Progenitor cell of endocrine pancreas (in vitro differentiated cells): ENCODE results near the gene MYO1E. TPM values are rescaled to one million over a fixed set of nuclear protein-coding genes. Genes with fewer than 3 reads are reported as not detected.

Experiments used
- DNase-seq: peaks from one replicate; pipeline ENCODE4 v3.0.0; 2021; ENCODE audit warnings: low spot score; ENCODE audit not compliant: unreplicated experiment
- H3K27ac Mint-ChIP-seq: 2 replicates; pipeline ENCODE4 v1.8.0; 2021; ENCODE audit warnings: mild to moderate bottlenecking, moderate library complexity, mixed read lengths
- H3K27me3 Mint-ChIP-seq: 2 replicates; pipeline ENCODE4 v1.8.0; 2021; ENCODE audit warnings: mixed read lengths
- H3K36me3 Mint-ChIP-seq: 2 replicates; pipeline ENCODE4 v1.8.0; 2022; ENCODE audit warnings: mixed read lengths; ENCODE audit not compliant: insufficient read depth
- H3K4me1 Mint-ChIP-seq: 2 replicates; pipeline ENCODE4 v1.8.0; 2021; ENCODE audit warnings: low read depth, mixed read lengths
- H3K4me3 Mint-ChIP-seq: 2 replicates; pipeline ENCODE4 v1.8.0; 2021; ENCODE audit warnings: low read depth, mild to moderate bottlenecking, moderate library complexity, mixed read lengths
- H3K9me3 Mint-ChIP-seq: 2 replicates; pipeline ENCODE4 v1.8.0; 2021; ENCODE audit warnings: low read depth, mixed read lengths
- microRNA-seq: library from miRNA; unstranded; fragments of <30 nt; microRNA quantifications from one replicate; pipeline ENCODE4 v1.1.0, GENCODE V29; 2020; ENCODE audit warnings: borderline number of aligned reads; ENCODE audit not compliant: unreplicated experiment
- total RNA-seq: library from RNA; stranded (reverse); gene quantifications from 2 replicates; pipeline ENCODE4 v1.2.1, GENCODE V29; 2021
- TF ChIP-seq, protein P1 (sequence below): fragments of 200-600 bp; sonication (generic); IDR thresholded peaks from one replicate; pipeline ENCODE4 v1.5.0; 2021; ENCODE audit warnings: antibody characterized with exemption, mild to moderate bottlenecking; ENCODE audit not compliant: unreplicated experiment

MYO1E gene
- total RNA-seq, 1 donor from 2014 or later = 40.4 TPM

- TF ChIP-seq, protein P1, sequence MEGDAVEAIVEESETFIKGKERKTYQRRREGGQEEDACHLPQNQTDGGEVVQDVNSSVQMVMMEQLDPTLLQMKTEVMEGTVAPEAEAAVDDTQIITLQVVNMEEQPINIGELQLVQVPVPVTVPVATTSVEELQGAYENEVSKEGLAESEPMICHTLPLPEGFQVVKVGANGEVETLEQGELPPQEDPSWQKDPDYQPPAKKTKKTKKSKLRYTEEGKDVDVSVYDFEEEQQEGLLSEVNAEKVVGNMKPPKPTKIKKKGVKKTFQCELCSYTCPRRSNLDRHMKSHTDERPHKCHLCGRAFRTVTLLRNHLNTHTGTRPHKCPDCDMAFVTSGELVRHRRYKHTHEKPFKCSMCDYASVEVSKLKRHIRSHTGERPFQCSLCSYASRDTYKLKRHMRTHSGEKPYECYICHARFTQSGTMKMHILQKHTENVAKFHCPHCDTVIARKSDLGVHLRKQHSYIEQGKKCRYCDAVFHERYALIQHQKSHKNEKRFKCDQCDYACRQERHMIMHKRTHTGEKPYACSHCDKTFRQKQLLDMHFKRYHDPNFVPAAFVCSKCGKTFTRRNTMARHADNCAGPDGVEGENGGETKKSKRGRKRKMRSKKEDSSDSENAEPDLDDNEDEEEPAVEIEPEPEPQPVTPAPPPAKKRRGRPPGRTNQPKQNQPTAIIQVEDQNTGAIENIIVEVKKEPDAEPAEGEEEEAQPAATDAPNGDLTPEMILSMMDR = no peak
- Mint-ChIP-seq H3K36me3 (peaks cover 13% of the 10 kb centered on the region), H3K27me3 (no peaks in the 10 kb centered on the region), H3K9me3 (no peaks in the 10 kb centered on the region), H3K4me3 (no peak overlapping the region), H3K27ac (no peak overlapping the region), H3K4me1 (no peaks in the 10 kb centered on the region)
- DNase-seq = no peak
Observed at GRCh38 chr15:59096429-59096828, 276.2 kb downstream of the MYO1E start.

DNA sequence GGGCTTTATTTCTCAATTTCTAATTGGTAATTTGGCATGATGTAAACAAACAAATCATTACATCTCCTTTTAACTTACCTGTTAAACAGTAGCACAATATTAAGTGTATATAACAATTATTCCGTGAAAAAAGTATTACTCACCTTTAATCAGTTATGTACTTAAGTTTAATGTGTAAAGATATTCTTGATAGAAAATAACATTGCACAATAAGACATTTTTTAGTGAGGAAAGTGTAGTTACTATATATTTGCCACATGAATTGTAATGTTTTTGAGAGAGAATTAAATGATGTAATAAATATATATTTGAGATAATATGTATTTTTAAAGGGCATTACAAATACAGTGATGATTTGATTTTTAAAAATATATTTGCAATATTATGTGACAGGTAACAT, 278.6 kb downstream of the MYO1E start:
- no peaks in the 10 kb centered on the region for H3K27me3 Mint-ChIP-seq
- H3K9me3 Mint-ChIP-seq = no peaks in the 10 kb centered on the region
- no peak overlapping the region for H3K27ac Mint-ChIP-seq
- no peaks in the 10 kb centered on the region for H3K4me1 Mint-ChIP-seq
- peaks cover 16% of the 10 kb centered on the region for H3K36me3 Mint-ChIP-seq
- DNase-seq = no peak
- TF ChIP-seq, protein P1 = no peak
- no peak overlapping the region for H3K4me3 Mint-ChIP-seq

DNA sequence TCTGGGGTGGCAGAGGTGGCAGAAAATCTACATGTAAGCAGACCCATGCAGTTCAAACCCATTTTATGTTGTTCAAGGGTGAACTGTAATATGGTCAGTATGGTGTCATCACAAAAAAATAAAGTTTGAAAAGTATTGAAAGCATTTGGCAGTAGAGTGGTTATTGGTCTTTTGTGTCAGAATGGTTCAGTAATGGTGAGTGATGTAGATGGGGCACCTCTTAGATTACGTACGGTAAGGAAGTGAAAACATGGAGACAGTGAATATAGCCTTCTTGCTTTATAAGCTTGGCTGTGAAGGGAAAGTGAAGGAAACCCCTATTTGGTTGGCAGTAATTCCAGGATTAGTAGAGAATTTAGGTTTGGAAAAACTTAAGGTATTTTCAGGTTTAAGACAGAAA, 284.9 kb downstream of the MYO1E start:
- Mint-ChIP-seq H3K9me3 (no peaks in the 10 kb centered on the region), H3K4me3 (no peak overlapping the region), H3K27ac (peak overlapping the region; percentile 3), H3K36me3 (peaks cover 17% of the 10 kb centered on the region), H3K27me3 (no peaks in the 10 kb centered on the region), H3K4me1 (no peaks in the 10 kb centered on the region)
- no peak for DNase-seq
- TF ChIP-seq, protein P1 = no peak

Small RNA genes lying within 50 kb of the gene (microRNA-seq; reads per million reads assigned to microRNA genes)
- gene MIR2116 = not detected

Other genes with a start within 250 kb of the MYO1E start
- not detected in 2 replicates for gene LDHAL6B, start 166.0 kb downstream of the MYO1E start, total RNA-seq
- gene FAM81A, start 65.3 kb upstream of the MYO1E start, total RNA-seq = 0.34 and 0.58 TPM in 2 replicates
- gene GCNT3, start 238.9 kb upstream of the MYO1E start, total RNA-seq = 4.6 and 5.6 TPM in 2 replicates